ENCODE data around the gene AATF. TPM values are rescaled to one million over a fixed set of nuclear protein-coding genes. Genes with fewer than 3 reads are reported as not detected.

AATF gene
- total RNA-seq, 1 experiment from 2014 or later, result 85.2 TPM

- Mint-ChIP-seq H3K4me3 (ENCODE audit: unreplicated experiment) (no peak overlapping the region), H3K9me3 (ENCODE audit: unreplicated experiment) (no peaks in the 10 kb centered on the region), H3K4me1 (ENCODE audit: insufficient read depth, unreplicated experiment) (no peaks in the 10 kb centered on the region), H3K27ac (ENCODE audit: low read depth, unreplicated experiment) (no peak overlapping the region), H3K36me3 (ENCODE audit: insufficient read depth, unreplicated experiment) (peaks cover 36% of the 10 kb centered on the region), H3K27me3 (ENCODE audit: insufficient read depth, unreplicated experiment) (peaks cover 3% of the 10 kb centered on the region)
- DNase-seq (ENCODE audit: unreplicated experiment), result no peak
- intact Hi-C loops (cut with micrococcal nuclease), result no loop called here
- ChIA-PET CTCF (interaction anchor here (5.5 kb wide), 1 partner anchor 13 kb away, joined by 42 read pairs; no protein-coding TSS in a partner anchor), POLR2A (interaction anchor here (0.6 to 1.2 kb wide), 2 partner anchors 8 to 550 kb away, joined by 3 to 5 read pairs; partner anchors contain the start of gene SYNRG)
- no peak for TF ChIP-seq CTCF (IDR thresholded peaks at IDR 0.05; ENCODE audit: unreplicated experiment)
- no TSS peak for BruUV-seq (replicated peaks)
Observed at GRCh38 chr17:37059493-37059892, 110.7 kb downstream of the AATF start.

- intact Hi-C loops (cut with micrococcal nuclease), result no loop called here
- Mint-ChIP-seq H3K36me3 (ENCODE audit: insufficient read depth, unreplicated experiment) (peaks cover 30% of the 10 kb centered on the region), H3K4me3 (ENCODE audit: unreplicated experiment) (no peak overlapping the region), H3K9me3 (ENCODE audit: unreplicated experiment) (no peaks in the 10 kb centered on the region), H3K4me1 (ENCODE audit: insufficient read depth, unreplicated experiment) (no peaks in the 10 kb centered on the region), H3K27me3 (ENCODE audit: insufficient read depth, unreplicated experiment) (peaks cover 9% of the 10 kb centered on the region), H3K27ac (ENCODE audit: low read depth, unreplicated experiment) (no peak overlapping the region)
- no peak for DNase-seq (ENCODE audit: unreplicated experiment)
- TF ChIP-seq CTCF (IDR thresholded peaks at IDR 0.05; ENCODE audit: unreplicated experiment), result no peak
- no TSS peak for BruUV-seq (replicated peaks)
- ChIA-PET CTCF (interaction anchor here (5.5 kb wide), 1 partner anchor 13 kb away, joined by 42 read pairs; no protein-coding TSS in a partner anchor), POLR2A (interaction anchor here (0.6 kb wide), 1 partner anchor 549 kb away, joined by 3 read pairs; the partner anchor contains the start of gene SYNRG)
Observed at GRCh38 chr17:37060094-37060493, 111.3 kb downstream of the AATF start.

DNA sequence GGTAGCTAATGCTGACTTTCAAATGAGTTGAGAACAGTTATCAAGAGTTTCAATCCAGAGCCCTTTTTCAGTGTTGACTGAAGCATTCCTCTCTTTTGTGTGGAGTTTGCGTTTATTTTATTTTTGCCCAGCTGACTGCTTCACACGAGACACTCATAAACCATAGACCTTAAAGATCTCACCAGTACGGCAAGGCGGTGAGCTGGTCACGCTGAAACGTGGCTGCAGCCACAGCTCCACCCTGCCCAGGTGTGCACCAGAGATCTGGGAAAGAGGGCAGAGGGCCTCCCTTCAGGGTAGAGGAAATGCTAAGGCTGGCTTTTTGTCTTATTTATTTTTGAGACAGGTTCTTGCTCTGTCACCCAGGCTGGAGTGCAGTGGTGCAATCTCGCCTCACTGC lies 112.2 kb downstream of the AATF start:
- DNase-seq (ENCODE audit: unreplicated experiment), result no peak
- Mint-ChIP-seq H3K36me3 (ENCODE audit: insufficient read depth, unreplicated experiment) (peaks cover 22% of the 10 kb centered on the region), H3K4me3 (ENCODE audit: unreplicated experiment) (no peak overlapping the region), H3K27me3 (ENCODE audit: insufficient read depth, unreplicated experiment) (peaks cover 12% of the 10 kb centered on the region), H3K27ac (ENCODE audit: low read depth, unreplicated experiment) (no peak overlapping the region), H3K9me3 (ENCODE audit: unreplicated experiment) (no peaks in the 10 kb centered on the region), H3K4me1 (ENCODE audit: insufficient read depth, unreplicated experiment) (no peaks in the 10 kb centered on the region)
- TF ChIP-seq CTCF (IDR thresholded peaks at IDR 0.05; ENCODE audit: unreplicated experiment), result no peak
- ChIA-PET CTCF (interaction anchor here (0.5 to 5.5 kb wide), 2 partner anchors 14 to 316 kb away, joined by 3 to 42 read pairs; no protein-coding TSS in a partner anchor), POLR2A (interaction anchor here (0.7 kb wide), 1 partner anchor 446 kb away, joined by 3 read pairs; no protein-coding TSS in a partner anchor)
- no TSS peak for BruUV-seq (replicated peaks)
- intact Hi-C loops (cut with micrococcal nuclease), result no loop called here

- Mint-ChIP-seq H3K27me3 (ENCODE audit: insufficient read depth, unreplicated experiment) (peaks cover 12% of the 10 kb centered on the region), H3K27ac (ENCODE audit: low read depth, unreplicated experiment) (no peak overlapping the region), H3K36me3 (ENCODE audit: insufficient read depth, unreplicated experiment) (peaks cover 12% of the 10 kb centered on the region), H3K9me3 (ENCODE audit: unreplicated experiment) (no peaks in the 10 kb centered on the region), H3K4me1 (ENCODE audit: insufficient read depth, unreplicated experiment) (peaks cover under 1% of the 10 kb centered on the region), H3K4me3 (ENCODE audit: unreplicated experiment) (no peak overlapping the region)
- BruUV-seq (replicated peaks), result no TSS peak
- no peak for DNase-seq (ENCODE audit: unreplicated experiment)
- CTCF ChIA-PET, result interaction anchor here (0.6 to 1.3 kb wide), 2 partner anchors 14 to 24 kb away, joined by 4 to 9 read pairs; no protein-coding TSS in a partner anchor
- intact Hi-C loops (cut with micrococcal nuclease), result no loop called here
- no peak for TF ChIP-seq CTCF (IDR thresholded peaks at IDR 0.05; ENCODE audit: unreplicated experiment)
- POLR2A ChIA-PET, result no interaction called here
Observed at GRCh38 chr17:37062021-37062420, 113.3 kb downstream of the AATF start.
